Suppressor macrophage (primary cell): Measurements from ENCODE around the gene SMARCC1.

ENCODE experiments used
- DNase-seq, 4 experiments: peaks; one replicate each; pipeline ENCODE4 v3.0.0-alpha.2; 2020 to 2022

SMARCC1 gene

DNA sequence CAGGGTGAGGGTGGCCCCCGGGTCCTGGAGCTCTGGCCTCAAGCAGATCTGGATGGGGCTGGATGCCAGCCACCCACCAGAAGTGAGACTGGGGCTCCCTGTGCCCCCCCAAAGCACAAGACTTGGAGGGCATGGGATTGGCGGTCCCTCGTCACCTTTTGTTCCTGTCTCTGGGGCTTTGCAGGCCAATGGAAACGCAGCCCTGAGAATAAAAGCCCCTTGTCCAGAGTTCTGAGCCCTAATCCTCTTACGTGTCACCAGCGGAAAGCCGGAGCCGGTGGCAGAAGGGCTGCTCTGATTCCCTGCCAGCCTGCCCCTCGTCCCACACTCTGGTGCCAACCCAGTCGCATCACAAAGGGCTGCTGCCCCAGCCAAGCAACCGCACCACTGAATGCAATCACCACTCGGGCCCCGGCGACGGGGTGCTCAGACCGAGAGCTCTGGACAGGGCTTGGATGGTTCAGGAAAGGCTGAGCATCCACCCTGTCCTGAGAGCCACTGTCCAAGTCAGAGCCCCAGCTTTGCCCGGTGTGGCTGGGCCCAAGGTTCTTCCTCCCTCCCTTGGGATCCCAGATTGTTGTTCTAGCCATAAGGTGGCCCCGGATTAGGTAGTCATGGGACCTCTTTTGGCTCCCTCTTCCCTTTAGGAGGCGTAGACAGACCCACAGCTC is 245.3 kb downstream of the SMARCC1 start:
- DNase-seq: no peak
